Measurements from ENCODE around the gene RTN4R.

The RTN4R gene

GRCh38 chr22:20210473-20211059 lies 57.6 kb downstream of the RTN4R start (continued):
- no peak for TF ChIP-seq INSM2 (tag by site-specific recombination; IDR thresholded peaks at IDR 0.05)

GRCh38 chr22:20209761-20210250 lies 58.3 kb downstream of the RTN4R start:
- H3K27ac ChIP-seq (ENCODE audit: extremely low read depth, low read depth, low read length): no peak overlapping the region
- no peak overlapping the region for H3K4me3 ChIP-seq (ENCODE audit: low read depth, low read length)
- no peaks in the 10 kb centered on the region for H3K9me3 ChIP-seq (ENCODE audit: control insufficient read depth, insufficient read depth, low read depth, low read length)
- TF ChIP-seq ZNF169 (tag by site-specific recombination; IDR thresholded peaks at IDR 0.05): no peak
- no peak for TF ChIP-seq ZNF513 (tag by site-specific recombination; IDR thresholded peaks at IDR 0.05)
- no peak for TF ChIP-seq ZNF133 (tag by site-specific recombination; IDR thresholded peaks at IDR 0.05)
- TF ChIP-seq PRDM1 (tag by site-specific recombination; IDR thresholded peaks at IDR 0.05): no peak
- peak; percentile 84 for TF ChIP-seq ZNF692 (tag by site-specific recombination; IDR thresholded peaks at IDR 0.05)
- peak; percentile 66 for TF ChIP-seq ZFP69B (tag by site-specific recombination; IDR thresholded peaks at IDR 0.05)
- TF ChIP-seq IKZF3 (tag by site-specific recombination; IDR thresholded peaks at IDR 0.05): no peak
- TF ChIP-seq ZNF112 (tag by site-specific recombination; IDR thresholded peaks at IDR 0.05): no peak
- H3K4me1 ChIP-seq (ENCODE audit: control insufficient read depth, insufficient read depth, low read length): peaks cover 4% of the 10 kb centered on the region
- H3K36me3 ChIP-seq (ENCODE audit: control insufficient read depth in 2 of 2, insufficient read depth in 1 of 2, low read length in 2 of 2): no peaks in the 10 kb centered on the region
- ChIA-PET CTCF (interaction anchor here (0.5 kb wide), 1 partner anchor 584 kb away, joined by 3 read pairs; no protein-coding TSS in a partner anchor), POLR2A (no interaction called here)

- Histone ChIP-seq H3K36me3 (ENCODE audit: control insufficient read depth in 2 of 2, insufficient read depth in 1 of 2, low read length in 2 of 2) (no peaks in the 10 kb centered on the region), H3K9me3 (ENCODE audit: control insufficient read depth, insufficient read depth, low read depth, low read length) (no peaks in the 10 kb centered on the region), H3K27ac (ENCODE audit: extremely low read depth, low read depth, low read length) (no peak overlapping the region), H3K4me3 (ENCODE audit: low read depth, low read length) (no peak overlapping the region), H3K4me1 (ENCODE audit: control insufficient read depth, insufficient read depth, low read length) (peaks cover 4% of the 10 kb centered on the region)
- ChIA-PET CTCF (interaction anchor here (1.3 kb wide), 1 partner anchor 30 kb away, joined by 8 read pairs; no protein-coding TSS in a partner anchor), POLR2A (interaction anchor here (0.6 kb wide), 1 partner anchor 87 kb away, joined by 3 read pairs; no protein-coding TSS in a partner anchor)
- TF ChIP-seq GLIS2 (tag by site-specific recombination; IDR thresholded peaks at IDR 0.05) (0 out of 2 replicates have a peak, but pooled peaks have one; percentile 7), ZFHX2 (tag by site-specific recombination; conservative IDR thresholded peaks at IDR 0.05) (0 out of 2 replicates have a peak, but pooled peaks have one; percentile 11), KLF9 (tag by site-specific recombination; IDR thresholded peaks at IDR 0.05; ENCODE audit: low read depth) (peak; percentile 33; the same call in 1 of the 2 replicates), ZNF624 (tag by site-specific recombination; IDR thresholded peaks at IDR 0.05) (no peak), KLF1 (tag by site-specific recombination; IDR thresholded peaks at IDR 0.05) (0 out of 2 replicates have a peak, but pooled peaks have one; percentile 27), ZNF155 (tag by site-specific recombination; IDR thresholded peaks at IDR 0.05) (no peak), SCRT2 (tag by site-specific recombination; IDR thresholded peaks at IDR 0.05) (0 out of 2 replicates have a peak, but pooled peaks have one; percentile 42), SP2 (tag by site-specific recombination; IDR thresholded peaks at IDR 0.05) (peak; percentile 52), ZNF510 (tag by site-specific recombination; IDR thresholded peaks at IDR 0.05; ENCODE audit: insufficient replicate concordance) (no peak)
- TF ChIP-seq, protein P1, sequence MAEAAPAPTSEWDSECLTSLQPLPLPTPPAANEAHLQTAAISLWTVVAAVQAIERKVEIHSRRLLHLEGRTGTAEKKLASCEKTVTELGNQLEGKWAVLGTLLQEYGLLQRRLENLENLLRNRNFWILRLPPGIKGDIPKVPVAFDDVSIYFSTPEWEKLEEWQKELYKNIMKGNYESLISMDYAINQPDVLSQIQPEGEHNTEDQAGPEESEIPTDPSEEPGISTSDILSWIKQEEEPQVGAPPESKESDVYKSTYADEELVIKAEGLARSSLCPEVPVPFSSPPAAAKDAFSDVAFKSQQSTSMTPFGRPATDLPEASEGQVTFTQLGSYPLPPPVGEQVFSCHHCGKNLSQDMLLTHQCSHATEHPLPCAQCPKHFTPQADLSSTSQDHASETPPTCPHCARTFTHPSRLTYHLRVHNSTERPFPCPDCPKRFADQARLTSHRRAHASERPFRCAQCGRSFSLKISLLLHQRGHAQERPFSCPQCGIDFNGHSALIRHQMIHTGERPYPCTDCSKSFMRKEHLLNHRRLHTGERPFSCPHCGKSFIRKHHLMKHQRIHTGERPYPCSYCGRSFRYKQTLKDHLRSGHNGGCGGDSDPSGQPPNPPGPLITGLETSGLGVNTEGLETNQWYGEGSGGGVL (tag by site-specific recombination; IDR thresholded peaks at IDR 0.05): no peak
Measured at GRCh38 chr22:20208713-20209310, 59.3 kb downstream of the RTN4R start.

Measured in HEK293 (cell line).